Ishikawa (cell line): ENCODE measurements around the gene DOP1B.

Experiments used
- CEBPB ChIP-seq: IDR thresholded peaks from 2 replicates; pipeline ENCODE4 v1.6.1; 2012
- CREB1 ChIP-seq: IDR thresholded peaks from 2 replicates; pipeline ENCODE4 v1.6.1; 2012; ENCODE audit warnings: low read depth
- EGR1 ChIP-seq: IDR thresholded peaks from 2 replicates; pipeline ENCODE4 v1.6.1; 2012
- EP300 ChIP-seq: IDR thresholded peaks from 2 replicates; pipeline ENCODE4 v1.6.1; 2012; ENCODE audit warnings: borderline replicate concordance
- FOXM1 ChIP-seq: IDR thresholded peaks from 2 replicates; pipeline ENCODE4 v1.6.1; 2012; ENCODE audit warnings: low read depth, borderline replicate concordance
- MAX ChIP-seq: IDR thresholded peaks from 2 replicates; pipeline ENCODE4 v1.6.1; 2012
- NFIC ChIP-seq: IDR thresholded peaks from 2 replicates; pipeline ENCODE4 v1.6.1; 2012
- RAD21 ChIP-seq: IDR thresholded peaks from 2 replicates; pipeline ENCODE4 v1.6.1; 2012; ENCODE audit warnings: low read depth
- REST ChIP-seq: IDR thresholded peaks from 2 replicates; pipeline ENCODE4 v1.6.1; 2012; ENCODE audit warnings: low read depth, mild to moderate bottlenecking
- TAF1 ChIP-seq: IDR thresholded peaks from 2 replicates; pipeline ENCODE4 v1.6.1; 2012; ENCODE audit warnings: low read depth, mild to moderate bottlenecking
- TCF12 ChIP-seq: IDR thresholded peaks from 2 replicates; pipeline ENCODE4 v1.6.1; 2012; ENCODE audit warnings: low read depth
- TEAD4 ChIP-seq: IDR thresholded peaks from 2 replicates; pipeline ENCODE4 v1.6.1; 2012
- USF1 ChIP-seq: IDR thresholded peaks from 2 replicates; pipeline ENCODE4 v1.6.1; 2012
- YY1 ChIP-seq: IDR thresholded peaks from 2 replicates; pipeline ENCODE4 v1.6.1; 2012; ENCODE audit warnings: low read depth
- ZBTB7A ChIP-seq: IDR thresholded peaks from 2 replicates; pipeline ENCODE4 v1.6.1; 2012; ENCODE audit warnings: low read depth

DOP1B gene

GRCh38 chr21:36169470-36170128 is 13.0 kb downstream of the DOP1B start:
- TF ChIP-seq TEAD4: no peak
- no peak for TF ChIP-seq CREB1
- no peak for TF ChIP-seq FOXM1
- TF ChIP-seq MAX: no peak
- TF ChIP-seq NFIC: no peak
- TF ChIP-seq RAD21: no peak
- no peak for TF ChIP-seq YY1
- TF ChIP-seq CEBPB: no peak
- TF ChIP-seq TCF12: no peak
- no peak for TF ChIP-seq TAF1
- TF ChIP-seq ZBTB7A: no peak
- TF ChIP-seq EP300: no peak
- no peak for TF ChIP-seq EGR1
- TF ChIP-seq REST: no peak
- no peak for TF ChIP-seq USF1

- TF ChIP-seq RAD21: no peak
- no peak for TF ChIP-seq EGR1
- TF ChIP-seq REST: no peak
- TF ChIP-seq TCF12: no peak
- no peak for TF ChIP-seq MAX
- no peak for TF ChIP-seq FOXM1
- no peak for TF ChIP-seq ZBTB7A
- TF ChIP-seq YY1: no peak
- TF ChIP-seq CREB1: no peak
- no peak for TF ChIP-seq USF1
- no peak for TF ChIP-seq TEAD4
- no peak for TF ChIP-seq NFIC
- no peak for TF ChIP-seq TAF1
- TF ChIP-seq CEBPB: no peak
- no peak for TF ChIP-seq EP300
These were observed 14.2 kb downstream of the DOP1B start for GRCh38 chr21:36170823-36171222.

GRCh38 chr21:36171336-36171735 is 14.7 kb downstream of the DOP1B start:
- TF ChIP-seq USF1: no peak
- no peak for TF ChIP-seq ZBTB7A
- TF ChIP-seq YY1: no peak
- no peak for TF ChIP-seq TCF12
- TF ChIP-seq EP300: no peak
- TF ChIP-seq MAX: no peak

- no peak for TF ChIP-seq REST
- no peak for TF ChIP-seq ZBTB7A
- TF ChIP-seq TEAD4: no peak
- TF ChIP-seq FOXM1: no peak
- TF ChIP-seq CREB1: no peak
- TF ChIP-seq TCF12: no peak
- no peak for TF ChIP-seq RAD21
- no peak for TF ChIP-seq CEBPB
- no peak for TF ChIP-seq EGR1
- no peak for TF ChIP-seq TAF1
- TF ChIP-seq MAX: no peak
- no peak for TF ChIP-seq EP300
- TF ChIP-seq NFIC: no peak
- TF ChIP-seq YY1: no peak
These were observed 15.2 kb downstream of the DOP1B start for GRCh38 chr21:36171741-36172331.
